22Rv1 (cell line): Measurements from ENCODE around the gene COL1A1.

Experiments used
- ZFX ChIP-seq: fragments of 450-650 bp; IDR thresholded peaks from 2 replicates; pipeline ENCODE4 v1.6.1; 2017; ENCODE audit warnings: antibody characterized with exemption, borderline replicate concordance
- TF ChIP-seq, protein P1 (sequence below): fragments of 450-650 bp; IDR thresholded peaks from 2 replicates; pipeline ENCODE4 v1.5.1; 2017; ENCODE audit warnings: mild to moderate bottlenecking

DNA sequence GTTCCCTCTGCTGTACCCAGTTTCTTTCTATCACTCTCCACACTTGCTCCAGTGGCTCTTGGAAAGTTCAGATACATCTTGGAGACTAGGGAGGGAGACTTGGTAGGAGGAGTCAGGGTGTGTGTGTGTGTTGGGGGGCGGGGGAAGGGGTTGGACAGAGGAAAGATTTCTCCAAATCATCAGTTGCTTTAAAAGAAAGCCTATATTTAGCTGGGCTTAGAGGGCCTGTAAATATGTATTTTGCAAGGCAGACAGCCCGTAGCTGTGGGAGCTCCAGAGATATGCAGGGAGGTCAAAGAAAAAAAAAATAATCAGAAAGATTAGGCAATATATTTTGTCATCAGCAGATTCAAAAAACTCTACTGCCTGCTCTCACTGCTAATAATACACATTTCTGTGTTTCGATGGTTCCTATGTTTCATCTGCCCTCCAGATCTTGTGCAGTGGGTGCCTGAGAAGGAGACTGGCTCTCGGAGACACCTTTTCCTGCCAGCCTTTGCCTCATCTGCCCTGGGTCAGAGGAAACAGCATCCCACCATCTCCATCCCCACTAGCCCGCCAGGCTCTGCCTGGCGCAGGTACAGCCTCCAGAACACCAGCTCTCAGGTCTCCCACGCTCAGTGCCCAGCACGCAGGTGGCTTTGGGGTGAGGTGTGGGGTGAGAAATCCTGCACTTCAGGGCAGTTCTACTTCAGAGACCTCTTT lies 46.2 kb downstream of the COL1A1 start:
- TF ChIP-seq, protein P1, sequence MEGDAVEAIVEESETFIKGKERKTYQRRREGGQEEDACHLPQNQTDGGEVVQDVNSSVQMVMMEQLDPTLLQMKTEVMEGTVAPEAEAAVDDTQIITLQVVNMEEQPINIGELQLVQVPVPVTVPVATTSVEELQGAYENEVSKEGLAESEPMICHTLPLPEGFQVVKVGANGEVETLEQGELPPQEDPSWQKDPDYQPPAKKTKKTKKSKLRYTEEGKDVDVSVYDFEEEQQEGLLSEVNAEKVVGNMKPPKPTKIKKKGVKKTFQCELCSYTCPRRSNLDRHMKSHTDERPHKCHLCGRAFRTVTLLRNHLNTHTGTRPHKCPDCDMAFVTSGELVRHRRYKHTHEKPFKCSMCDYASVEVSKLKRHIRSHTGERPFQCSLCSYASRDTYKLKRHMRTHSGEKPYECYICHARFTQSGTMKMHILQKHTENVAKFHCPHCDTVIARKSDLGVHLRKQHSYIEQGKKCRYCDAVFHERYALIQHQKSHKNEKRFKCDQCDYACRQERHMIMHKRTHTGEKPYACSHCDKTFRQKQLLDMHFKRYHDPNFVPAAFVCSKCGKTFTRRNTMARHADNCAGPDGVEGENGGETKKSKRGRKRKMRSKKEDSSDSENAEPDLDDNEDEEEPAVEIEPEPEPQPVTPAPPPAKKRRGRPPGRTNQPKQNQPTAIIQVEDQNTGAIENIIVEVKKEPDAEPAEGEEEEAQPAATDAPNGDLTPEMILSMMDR, result no peak
- TF ChIP-seq ZFX, result no peak
